NOMO-1 (cell line): Measurements from ENCODE around the gene MYL2.
A peak's percentile ranks its signal among the peaks of the same experiment; 100 is the strongest.

Experiments used
- DNase-seq, 2 experiments: peaks; one replicate each; lab custom pipeline; 2025; ENCODE audit not compliant: unreplicated experiment in 2 of 2; lab: John Stamatoyannopoulos, UW

MYL2 gene

DNA sequence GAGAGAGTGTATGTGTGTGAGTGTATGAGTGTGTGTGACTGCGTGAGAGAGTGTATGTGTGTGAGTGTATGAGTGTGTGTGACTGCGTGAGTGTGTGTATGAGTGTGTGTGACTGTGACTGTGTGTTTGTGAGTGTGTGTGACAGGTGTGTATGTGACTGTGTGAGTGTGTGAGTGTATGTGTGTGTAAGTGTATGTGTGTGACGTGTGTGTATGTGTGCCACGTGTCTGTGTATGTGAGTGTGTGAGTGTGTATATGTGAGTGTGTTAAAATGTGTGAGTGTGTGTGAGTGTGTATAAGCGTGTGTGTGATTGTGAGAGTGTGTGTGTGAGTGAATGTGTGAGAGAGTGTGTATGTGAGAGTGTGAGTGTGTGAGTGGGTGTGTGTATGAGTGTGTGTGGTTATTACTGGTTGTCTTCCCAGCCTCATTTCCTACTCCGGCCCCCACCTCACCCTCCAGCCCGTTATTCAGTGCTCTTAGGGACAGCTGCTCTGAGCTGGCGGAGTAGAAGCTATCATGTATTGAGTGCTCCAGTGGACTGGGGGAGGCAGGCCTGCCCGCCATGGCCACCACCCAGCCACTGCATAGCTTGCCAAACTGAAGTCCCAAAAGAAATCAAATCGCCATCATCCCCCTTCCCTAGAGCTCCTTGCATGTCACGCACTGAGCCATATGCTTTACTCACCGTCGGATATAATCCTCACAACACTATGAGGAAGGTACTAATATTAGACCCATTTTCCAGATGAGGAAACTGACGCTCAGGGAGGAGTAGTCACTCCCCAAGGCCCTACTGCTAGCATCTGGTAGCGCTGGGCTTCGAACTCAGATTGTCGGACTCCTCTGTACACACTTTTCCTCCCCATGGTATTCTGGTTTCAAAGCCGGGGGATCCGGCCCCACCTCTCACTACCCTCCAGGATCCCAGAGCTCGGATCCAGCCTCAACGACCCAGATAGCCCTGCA, 10.3 kb upstream of the MYL2 start:
- no peak for DNase-seq

GRCh38 chr12:110929818-110930217, 9.4 kb upstream of the MYL2 start:
- no peak for DNase-seq

- no peak for DNase-seq
Observed at GRCh38 chr12:110928700-110929099, 8.3 kb upstream of the MYL2 start.

GRCh38 chr12:110927546-110927945, 7.2 kb upstream of the MYL2 start:
- DNase-seq, result no peak

DNA sequence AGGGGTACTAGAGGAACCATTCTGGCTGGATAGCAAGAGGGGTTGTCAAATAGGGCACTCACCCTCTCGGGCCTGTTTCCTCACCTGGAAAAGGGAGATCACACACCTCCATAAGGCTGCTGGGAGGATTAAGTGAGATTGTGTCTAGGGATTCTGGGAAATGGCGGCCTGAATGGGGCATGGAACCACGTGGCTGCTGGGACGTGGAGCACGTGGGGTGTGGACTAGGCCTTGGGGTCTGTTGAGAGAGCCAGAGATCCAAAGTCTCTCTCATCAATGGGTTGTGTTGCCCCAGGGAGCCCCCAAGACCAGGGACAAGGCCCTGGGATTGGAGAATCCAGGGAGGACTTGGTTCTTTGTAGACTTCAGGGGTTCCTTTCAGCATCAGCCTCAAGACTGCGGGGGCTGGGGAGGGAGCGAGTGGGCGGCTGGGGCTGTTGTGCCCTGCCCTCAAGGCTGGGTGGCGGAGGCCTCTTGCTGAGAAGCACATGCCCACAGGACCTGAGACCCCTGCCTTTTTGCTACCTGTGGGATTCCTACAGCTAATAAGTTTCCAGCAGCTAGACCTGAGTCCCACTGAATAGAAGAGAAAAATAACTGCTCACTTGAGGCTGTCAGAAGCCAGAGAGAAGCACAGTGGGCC, 3.4 kb upstream of the MYL2 start:
- no peak for DNase-seq

DNA sequence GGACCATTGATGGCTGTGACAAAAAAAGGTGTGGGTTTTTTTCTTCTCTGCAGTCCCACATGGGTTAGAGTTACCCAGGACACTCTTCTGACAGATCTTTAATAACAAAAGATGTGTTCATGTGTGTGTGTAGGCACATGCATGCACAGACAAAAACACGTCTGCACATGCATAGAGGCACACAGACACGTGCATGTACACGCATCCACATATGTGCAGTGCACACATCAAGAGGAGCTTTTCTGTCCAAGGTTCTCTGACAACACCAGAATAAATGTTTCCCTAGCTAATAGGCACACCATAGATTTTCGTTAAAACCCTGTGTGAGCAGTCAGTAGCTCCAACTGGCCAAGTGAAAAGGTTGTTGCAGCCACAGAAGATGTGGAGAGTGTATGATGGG, 2.8 kb upstream of the MYL2 start:
- DNase-seq, result no peak

DNA sequence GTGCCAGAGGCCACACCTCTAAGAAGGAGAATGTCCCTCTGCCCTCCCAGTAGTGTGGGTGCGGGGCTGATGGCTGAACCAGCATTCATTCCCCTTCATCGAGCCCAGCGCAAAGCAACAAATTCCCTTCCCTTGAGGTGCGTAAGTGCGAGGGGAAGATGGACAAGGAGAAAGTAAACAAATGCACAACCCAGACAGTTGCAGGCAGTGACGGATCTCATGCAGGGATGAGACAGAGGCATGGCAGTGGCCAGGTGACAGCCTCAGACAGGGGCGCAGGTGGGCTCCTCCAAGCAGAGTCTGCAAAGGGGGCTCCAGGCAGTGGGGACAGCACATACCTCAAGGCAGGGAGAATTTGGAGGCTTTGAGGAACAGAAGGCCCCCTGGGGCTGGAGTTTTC, 2.3 kb upstream of the MYL2 start:
- DNase-seq, result no peak

DNA sequence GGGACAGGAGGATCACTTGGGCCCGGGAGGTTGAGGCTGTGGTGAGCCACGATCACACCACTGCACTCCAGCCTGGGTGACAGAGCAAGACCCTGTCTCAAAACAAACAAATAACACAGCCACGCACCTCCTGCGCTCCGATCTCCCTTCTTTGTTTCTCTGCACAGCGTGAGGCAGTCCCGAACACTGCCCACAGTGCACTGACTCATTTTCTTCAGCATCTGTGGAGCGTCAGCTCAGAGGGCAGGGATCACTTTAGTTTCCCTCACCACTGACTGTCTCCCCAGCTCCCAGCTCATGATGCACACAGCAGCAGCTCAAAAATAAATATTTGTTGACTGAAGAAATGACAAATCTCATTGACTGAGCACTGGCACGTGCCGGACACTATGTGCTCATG, 883 bp upstream of the MYL2 start:
- DNase-seq, result no peak

- DNase-seq, result no peak
Observed at GRCh38 chr12:110919720-110920119, 659 bp downstream of the MYL2 start.

DNA sequence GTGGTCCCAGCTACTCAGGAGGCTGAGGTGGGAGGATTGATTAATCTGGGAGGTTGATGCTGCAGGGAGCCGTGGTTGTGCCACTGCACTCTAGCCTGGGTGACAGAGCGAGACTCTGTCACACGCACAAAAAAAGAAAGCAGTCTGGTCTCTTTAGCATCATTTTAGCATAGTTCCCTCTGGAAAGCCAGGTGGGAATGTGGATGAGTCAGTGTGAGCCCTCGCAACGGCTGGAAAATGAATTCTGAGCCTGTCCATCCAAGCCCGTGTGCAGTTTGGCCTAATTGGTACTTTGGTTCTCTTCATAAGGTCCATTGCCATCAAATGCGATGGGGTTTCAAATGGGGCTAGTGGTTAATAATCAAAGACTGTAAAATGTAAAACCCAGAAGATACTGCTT, 2.4 kb downstream of the MYL2 start:
- no peak for DNase-seq

DNA sequence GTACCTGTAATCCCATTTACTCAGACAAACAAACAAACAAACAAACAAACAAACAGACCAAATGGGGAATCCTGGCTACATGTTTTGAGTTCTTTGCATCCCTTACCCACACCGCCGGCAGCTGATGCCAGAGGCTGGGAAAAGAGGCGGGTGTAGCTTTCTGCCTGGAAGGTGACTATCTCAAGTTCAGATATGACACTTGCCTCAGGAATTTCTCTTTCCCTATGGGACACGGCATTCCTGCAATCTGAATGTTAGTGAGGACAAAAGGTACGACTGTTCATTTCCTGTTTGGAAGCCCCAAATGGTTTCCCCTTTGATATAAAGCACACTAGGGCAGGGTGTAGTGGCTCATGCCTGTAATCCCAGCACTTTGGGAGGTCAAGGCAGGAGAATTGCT, 2.9 kb downstream of the MYL2 start:
- no peak for DNase-seq

GRCh38 chr12:110916295-110916875, 4.0 kb downstream of the MYL2 start:
- DNase-seq, result no peak

DNA sequence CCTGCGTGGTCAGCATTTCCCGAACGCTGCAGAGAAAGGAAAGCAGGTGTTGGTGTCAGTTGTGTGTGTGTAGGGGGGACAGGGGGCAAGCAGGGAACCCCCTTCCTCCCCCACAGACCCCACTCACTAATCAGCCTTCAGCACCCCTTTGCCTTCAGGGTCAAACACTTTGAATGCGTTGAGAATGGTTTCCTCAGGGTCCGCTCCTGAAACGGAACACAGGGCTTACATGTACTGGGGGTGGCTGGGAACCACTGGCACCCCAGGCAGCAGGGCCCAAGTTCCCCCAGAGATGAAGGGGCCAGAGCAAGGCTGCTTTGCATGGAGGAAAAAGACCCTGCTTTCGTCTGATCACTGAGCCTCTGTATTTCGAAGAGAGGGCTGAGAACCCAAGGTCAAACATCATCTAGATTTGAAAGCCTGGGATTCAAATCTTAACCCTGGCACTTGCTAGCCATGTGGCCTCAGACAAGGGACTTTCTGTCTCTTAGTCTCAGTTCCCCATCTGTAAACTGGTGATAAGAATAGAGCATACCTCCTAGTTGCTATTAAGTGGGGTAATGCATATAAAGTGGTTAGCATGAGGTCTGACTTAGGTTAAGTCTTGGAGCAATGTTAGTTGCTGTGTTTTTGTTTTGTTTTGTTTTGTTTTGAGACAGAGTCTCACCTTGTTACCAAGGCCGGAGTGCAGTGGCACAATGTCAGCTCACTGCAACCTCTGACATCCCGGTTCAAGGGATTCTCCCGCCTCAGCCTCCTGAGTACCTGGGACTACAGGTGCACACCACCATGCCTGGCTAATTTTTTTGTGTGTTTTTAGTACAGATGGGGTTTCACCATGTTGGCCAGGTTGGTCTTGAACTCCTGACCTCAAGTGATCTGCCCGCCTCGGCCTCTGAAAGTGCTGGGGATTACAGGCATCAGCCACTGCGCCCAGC, 7.0 kb downstream of the MYL2 start:
- peak; percentile 34 to 80 for DNase-seq

- DNase-seq, result no peak
Observed at GRCh38 chr12:110912263-110912662, 8.1 kb downstream of the MYL2 start.

GRCh38 chr12:110908377-110909152, 11.8 kb downstream of the MYL2 start:
- no peak for DNase-seq

DNA sequence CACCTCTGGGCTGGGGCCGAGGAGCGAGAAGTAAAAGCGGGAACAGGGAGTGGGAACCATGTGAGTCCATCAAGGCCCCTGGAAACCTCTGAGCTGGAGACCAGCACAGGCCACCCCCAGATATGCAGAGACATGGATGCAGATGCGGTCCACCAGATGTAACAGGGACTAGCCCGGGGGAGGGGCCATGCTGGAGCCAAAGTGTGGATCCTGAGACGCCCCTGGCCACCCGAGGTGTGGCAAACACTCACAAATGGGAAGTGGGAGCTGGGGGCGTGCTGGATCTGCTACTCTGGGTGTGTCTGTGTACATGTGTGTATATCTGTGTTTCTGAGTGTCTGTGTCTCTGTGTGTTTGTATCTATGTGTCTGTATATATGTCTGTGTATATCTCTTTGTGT, 12.8 kb downstream of the MYL2 start:
- no peak for DNase-seq

DNA sequence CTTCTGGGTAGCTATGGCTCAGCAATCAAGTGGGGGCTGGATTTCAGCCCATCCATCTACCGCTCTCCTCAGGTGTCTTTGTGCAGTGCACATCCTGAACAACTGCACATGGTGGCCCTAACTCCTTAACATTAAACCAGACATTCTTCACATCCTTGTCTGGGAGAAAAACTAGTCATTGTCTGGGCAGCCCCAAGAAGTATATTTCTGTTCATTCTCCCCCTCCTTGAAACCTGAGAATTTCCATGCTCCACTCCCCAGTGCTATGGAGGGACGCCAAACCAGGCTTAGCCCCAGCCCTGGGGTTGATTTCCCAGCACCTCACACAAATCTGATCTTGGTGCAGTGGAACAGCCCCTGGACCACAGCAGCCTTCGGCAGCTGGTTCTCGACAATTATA, 13.4 kb downstream of the MYL2 start:
- DNase-seq, result no peak

DNA sequence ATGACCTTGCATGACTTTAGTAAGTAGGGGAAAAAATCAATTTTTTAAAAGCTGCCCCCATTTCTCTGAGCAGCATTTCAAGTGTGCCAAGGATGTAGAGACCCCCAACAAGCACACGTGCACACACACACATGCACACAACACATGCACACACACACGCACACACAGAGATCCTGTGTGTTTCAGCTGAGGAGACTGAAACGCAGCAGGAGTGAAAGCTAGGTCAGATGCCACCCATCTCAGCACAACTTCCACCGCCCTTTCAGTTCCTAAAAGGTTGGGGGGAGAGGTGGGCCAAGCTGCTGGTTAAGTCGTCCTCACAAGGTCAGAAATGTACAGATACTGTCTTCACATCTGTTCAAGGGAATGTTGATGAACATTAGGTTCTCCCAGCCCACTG, 13.9 kb downstream of the MYL2 start:
- DNase-seq, result no peak

GRCh38 chr12:110906083-110906482, 14.3 kb downstream of the MYL2 start:
- peak; percentile 60 to 69 for DNase-seq

GRCh38 chr12:110903511-110903910, 16.9 kb downstream of the MYL2 start:
- DNase-seq, result no peak
